A673 (cell line): Measurements from ENCODE around the gene ETFDH. TPM values are rescaled to one million over a fixed set of nuclear protein-coding genes. Genes with fewer than 3 reads are reported as not detected.

Source experiments
- BruUV-seq: library from RNA; stranded (reverse); fragments of 400-500 nt; replicated peaks from 2 replicates; lab custom pipeline; 2021; lab: Mats Ljungman, UMichigan
- CTCF ChIA-PET: fragments of 300-600 bp; sonication (Branson Sonifier 250); formaldehyde crosslinking; loops from one replicate; lab custom pipeline; 2022; ENCODE audit warnings: antibody characterized with exemption; lab: Charles Lee
- POLR2A ChIA-PET: fragments of 300-600 bp; sonication (Branson Sonifier 250); formaldehyde crosslinking; loops from one replicate; lab custom pipeline; 2022; ENCODE audit warnings: antibody characterized with exemption; ENCODE audit not compliant: low non-redundant PET; lab: Charles Lee
- DNase-seq: peaks from one replicate; pipeline ENCODE4 v3.0.0-alpha.2; 2015; ENCODE audit warnings: low spot score
- H3K27ac ChIP-seq: fragments of 200-600 bp; sonication (generic); 2 replicates; pipeline ENCODE4 v1.5.1; 2016; ENCODE audit warnings: mixed run types, low read depth, mild to moderate bottlenecking, mixed read lengths, antibody characterized with exemption, low read length; ENCODE audit not compliant: poor library complexity, severe bottlenecking
- H3K27me3 ChIP-seq: fragments of 200-600 bp; sonication (generic); replicated peaks from 2 replicates; pipeline ENCODE4 v1.6.1; 2017; ENCODE audit warnings: mixed run types, low read depth, mild to moderate bottlenecking, mixed read lengths, antibody characterized with exemption, low read length; ENCODE audit not compliant: insufficient read depth, poor library complexity
- H3K36me3 ChIP-seq: fragments of 200-600 bp; sonication (generic); 2 replicates; pipeline ENCODE4 v1.6.1; 2016; ENCODE audit warnings: mixed run types, mild to moderate bottlenecking, mixed read lengths, antibody characterized with exemption, low read length; ENCODE audit not compliant: insufficient read depth, poor library complexity, severe bottlenecking
- H3K4me1 ChIP-seq: fragments of 200-600 bp; sonication (generic); 2 replicates; pipeline ENCODE4 v1.6.1; 2017; ENCODE audit warnings: mixed run types, mild to moderate bottlenecking, mixed read lengths, antibody characterized with exemption, low read length; ENCODE audit not compliant: insufficient read depth, poor library complexity, severe bottlenecking
- H3K4me3 ChIP-seq: fragments of 200-600 bp; sonication (generic); 2 replicates; pipeline ENCODE4 v1.5.1; 2016; ENCODE audit warnings: low read depth, mixed run types, mild to moderate bottlenecking, mixed read lengths, low read length; ENCODE audit not compliant: poor library complexity, severe bottlenecking
- H3K9me3 ChIP-seq: fragments of 200-600 bp; sonication (generic); 2 replicates; pipeline ENCODE4 v1.6.1; 2016; ENCODE audit warnings: mixed run types, low read depth, mild to moderate bottlenecking, mixed read lengths, antibody characterized with exemption, low read length; ENCODE audit not compliant: poor library complexity, severe bottlenecking
- EZH2 ChIP-seq: fragments of 200-600 bp; sonication (generic); IDR thresholded peaks from 2 replicates; pipeline ENCODE4 v1.6.1; 2017; ENCODE audit warnings: borderline replicate concordance, low read depth, mild to moderate bottlenecking, mixed read lengths, antibody characterized with exemption, low read length; ENCODE audit not compliant: poor library complexity, severe bottlenecking
- intact Hi-C: fragments of 100-400 bp; cut with micrococcal nuclease; formaldehyde crosslinking; loops from one replicate; pipeline ENCODE4 v1.10.0; 2022; ENCODE audit not compliant: unreplicated experiment
- total RNA-seq: library from RNA; stranded (reverse); gene quantifications from 2 replicates; pipeline ENCODE4 v1.2.3, GENCODE V29; 2021
- TF ChIP-seq, protein P1 (sequence below): fragments of 300-800, 200-600 bp; sonication (generic); conservative IDR thresholded peaks from 2 replicates; pipeline ENCODE4 v1.5.1; 2017; ENCODE audit warnings: low read depth, mild to moderate bottlenecking, antibody characterized with exemption, low read length, moderate library complexity, mixed read lengths

Gene ETFDH
- total RNA-seq, 1 experiment from 2014 or later: 39.0 TPM

GRCh38 chr4:158715802-158716201, 43.7 kb downstream of the ETFDH start:
- H3K9me3 ChIP-seq: no peaks in the 10 kb centered on the region
- peaks cover 85% of the 10 kb centered on the region for H3K36me3 ChIP-seq
- CTCF ChIA-PET: no interaction called here
- H3K4me3 ChIP-seq: no peak overlapping the region
- DNase-seq: no peak
- no peak for TF ChIP-seq EZH2
- TF ChIP-seq, protein P1, sequence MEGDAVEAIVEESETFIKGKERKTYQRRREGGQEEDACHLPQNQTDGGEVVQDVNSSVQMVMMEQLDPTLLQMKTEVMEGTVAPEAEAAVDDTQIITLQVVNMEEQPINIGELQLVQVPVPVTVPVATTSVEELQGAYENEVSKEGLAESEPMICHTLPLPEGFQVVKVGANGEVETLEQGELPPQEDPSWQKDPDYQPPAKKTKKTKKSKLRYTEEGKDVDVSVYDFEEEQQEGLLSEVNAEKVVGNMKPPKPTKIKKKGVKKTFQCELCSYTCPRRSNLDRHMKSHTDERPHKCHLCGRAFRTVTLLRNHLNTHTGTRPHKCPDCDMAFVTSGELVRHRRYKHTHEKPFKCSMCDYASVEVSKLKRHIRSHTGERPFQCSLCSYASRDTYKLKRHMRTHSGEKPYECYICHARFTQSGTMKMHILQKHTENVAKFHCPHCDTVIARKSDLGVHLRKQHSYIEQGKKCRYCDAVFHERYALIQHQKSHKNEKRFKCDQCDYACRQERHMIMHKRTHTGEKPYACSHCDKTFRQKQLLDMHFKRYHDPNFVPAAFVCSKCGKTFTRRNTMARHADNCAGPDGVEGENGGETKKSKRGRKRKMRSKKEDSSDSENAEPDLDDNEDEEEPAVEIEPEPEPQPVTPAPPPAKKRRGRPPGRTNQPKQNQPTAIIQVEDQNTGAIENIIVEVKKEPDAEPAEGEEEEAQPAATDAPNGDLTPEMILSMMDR: no peak
- H3K27ac ChIP-seq: no peak overlapping the region
- intact Hi-C loops: no loop called here
- no peaks in the 10 kb centered on the region for H3K27me3 ChIP-seq
- BruUV-seq: no TSS peak
- POLR2A ChIA-PET: no interaction called here
- H3K4me1 ChIP-seq: no peaks in the 10 kb centered on the region

DNA sequence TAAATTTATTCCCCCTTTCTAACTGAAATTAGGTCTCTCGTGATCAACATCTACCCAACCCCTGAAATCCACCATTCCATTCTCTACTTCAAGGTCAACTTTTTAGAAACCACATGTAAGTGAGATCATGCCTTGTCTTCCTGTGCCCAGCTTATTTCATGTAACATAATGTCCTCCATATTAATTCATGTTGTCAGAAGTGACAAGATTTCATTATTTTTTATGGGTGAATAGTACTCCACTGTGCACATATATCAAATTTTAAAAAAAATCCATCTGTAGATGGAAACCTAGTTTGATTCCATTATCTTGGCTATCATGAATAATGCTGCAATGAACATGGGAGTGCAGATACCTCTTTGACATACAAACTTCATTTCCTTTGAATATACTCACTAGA, 49.6 kb downstream of the ETFDH start:
- BruUV-seq: TSS peak; percentile 43
- peaks cover 46% of the 10 kb centered on the region for H3K36me3 ChIP-seq
- no peak for DNase-seq
- CTCF ChIA-PET: no interaction called here
- no peak overlapping the region for H3K4me3 ChIP-seq
- no peaks in the 10 kb centered on the region for H3K9me3 ChIP-seq
- H3K27me3 ChIP-seq: no peaks in the 10 kb centered on the region
- intact Hi-C loops: loop anchor here (1.0 kb wide), 1 partner anchor 49 kb away; the partner anchor contains the start of gene ETFDH
- POLR2A ChIA-PET: no interaction called here
- TF ChIP-seq, protein P1: no peak
- TF ChIP-seq EZH2: no peak
- H3K27ac ChIP-seq: no peak overlapping the region
- H3K4me1 ChIP-seq: peaks cover 8% of the 10 kb centered on the region

DNA sequence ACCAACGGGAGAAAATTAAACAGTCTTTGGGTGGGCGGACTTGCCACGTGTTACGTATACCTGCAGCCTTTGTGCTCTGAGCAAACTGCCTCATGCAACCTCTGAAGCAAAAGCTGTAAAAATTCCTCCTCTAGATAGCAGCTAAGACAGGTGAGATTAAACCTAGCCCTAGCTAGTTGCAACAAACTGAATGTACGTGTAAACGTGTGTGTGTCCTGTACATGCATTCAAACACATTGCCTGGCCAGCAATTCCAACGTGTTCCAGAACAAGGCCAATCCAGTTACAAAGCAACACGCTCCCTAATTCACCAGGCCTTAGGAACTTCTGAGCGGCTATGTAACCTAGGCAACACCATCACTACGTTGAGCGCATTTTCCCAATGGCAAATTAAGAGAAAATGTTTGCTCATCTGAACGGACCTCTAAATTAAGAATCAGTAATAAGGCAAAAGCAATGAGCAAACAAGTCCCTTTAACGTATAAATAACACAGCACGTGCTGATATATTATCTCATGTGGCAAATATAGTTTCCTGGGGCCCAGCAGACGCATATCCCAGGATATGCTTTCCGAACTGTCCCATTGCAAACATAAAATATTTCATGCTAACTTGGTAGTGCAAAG, 50.3 kb downstream of the ETFDH start:
- H3K36me3 ChIP-seq: peaks cover 39% of the 10 kb centered on the region
- ChIA-PET CTCF (no interaction called here), POLR2A (no interaction called here)
- peak overlapping the region; percentile 68 for H3K4me3 ChIP-seq
- peaks cover 8% of the 10 kb centered on the region for H3K4me1 ChIP-seq
- BruUV-seq: no TSS peak
- H3K9me3 ChIP-seq: no peaks in the 10 kb centered on the region
- DNase-seq: peak; percentile 55
- intact Hi-C loops: loop anchor here (1.0 kb wide), 1 partner anchor 50 kb away; the partner anchor contains the start of gene ETFDH
- peak overlapping the region; percentile 80 for H3K27ac ChIP-seq
- no peaks in the 10 kb centered on the region for H3K27me3 ChIP-seq
- TF ChIP-seq, protein P1: no peak
- no peak for TF ChIP-seq EZH2
